Tibial artery (tissue), 4 donors: Measurements from ENCODE around the gene RNF113B.

ENCODE experiments used
- DNase-seq, 2 donors: peaks; one replicate each; pipeline ENCODE4 v3.0.0-alpha.2; 2019
- H3K27ac ChIP-seq, 2 donors: fragments of 200-600 bp; sonication (generic) in 1 of 2; 1 replicate in 1 of 2; 2 replicates in 1 of 2; pipeline ENCODE4 v1.5.1; 2018 to 2019; ENCODE audit warnings: mild to moderate bottlenecking in 1 of 2
- H3K27me3 ChIP-seq, 2 donors: fragments of 200-600 bp; sonication (generic) in 1 of 2; one replicate each; pipeline versions ENCODE4 v1.5.1 to v1.6.0; 2016 to 2019
- H3K36me3 ChIP-seq, 3 donors: fragments of 200-600 bp; sonication (generic) in 2 of 3; one replicate each; pipeline ENCODE4 v1.5.1; 2016 to 2019; ENCODE audit warnings: mild to moderate bottlenecking in 2 of 3
- H3K4me1 ChIP-seq, 4 donors: fragments of 200-600 bp; sonication (generic) in 2 of 4; 1 replicate in 3 of 4; 2 replicates in 1 of 4; pipeline ENCODE4 v1.5.1; 2016 to 2019
- H3K4me3 ChIP-seq, 2 donors: fragments of 200-600 bp; sonication (generic) in 1 of 2; 1 replicate in 1 of 2; 2 replicates in 1 of 2; pipeline ENCODE4 v1.5.1; 2018 to 2019; ENCODE audit warnings: mild to moderate bottlenecking in 2 of 2
- H3K9me3 ChIP-seq, 3 donors: fragments of 200-600 bp; sonication (generic) in 1 of 3; one replicate each; pipeline ENCODE4 v1.5.1; 2016 to 2019
- CTCF ChIP-seq, 2 experiments: fragments of 200-600 bp in 1 of 2; fragments of 450-650 bp in 1 of 2; IDR thresholded peaks; one replicate each; pipeline ENCODE4 v1.5.1; 2017 to 2019; ENCODE audit warnings: antibody characterized with exemption in 2 of 2, mild to moderate bottlenecking in 1 of 2, moderate library complexity in 1 of 2
- intact Hi-C: fragments of 100-400 bp; cut with DNase I; formaldehyde crosslinking; loops from one replicate; pipeline ENCODE4 v1.15.0; 2023; ENCODE audit warnings: low total_unique reads

RNF113B gene

GRCh38 chr13:98190889-98191444 lies 13.9 kb upstream of the RNF113B start:
- no peaks in the 10 kb centered on the region for H3K36me3 ChIP-seq
- TF ChIP-seq CTCF (IDR thresholded peaks at IDR 0.05): no peak
- H3K27ac ChIP-seq: peak overlapping the region; percentile 3 to 84
- no peak for DNase-seq
- H3K4me1 ChIP-seq: peaks cover 0 to 56% (median 18%) of the 10 kb centered on the region in 4 donors
- H3K9me3 ChIP-seq: no peaks in the 10 kb centered on the region
- H3K27me3 ChIP-seq: no peaks in the 10 kb centered on the region
- intact Hi-C loops: no loop called here
- peak overlapping the region in 1 of 2 donors; percentile 8 for H3K4me3 ChIP-seq

- no peaks in the 10 kb centered on the region for H3K36me3 ChIP-seq
- TF ChIP-seq CTCF (IDR thresholded peaks at IDR 0.05): peak in 1 of 2 experiments; percentile 12
- peaks cover 0 to 62% (median 18%) of the 10 kb centered on the region in 4 donors for H3K4me1 ChIP-seq
- intact Hi-C loops: no loop called here
- H3K4me3 ChIP-seq: no peak overlapping the region
- DNase-seq: no peak
- peak overlapping the region; percentile 3 to 84 for H3K27ac ChIP-seq
- H3K9me3 ChIP-seq: no peaks in the 10 kb centered on the region
- H3K27me3 ChIP-seq: no peaks in the 10 kb centered on the region
Measured at GRCh38 chr13:98189841-98190505, 12.9 kb upstream of the RNF113B start.

- no peak for DNase-seq
- intact Hi-C loops: no loop called here
- Histone ChIP-seq H3K4me3 (no peak overlapping the region), H3K27ac (peak overlapping the region; percentile 78 to 84), H3K27me3 (no peaks in the 10 kb centered on the region), H3K4me1 (peaks cover 0 to 75% (median 20%) of the 10 kb centered on the region in 4 donors), H3K36me3 (no peaks in the 10 kb centered on the region), H3K9me3 (no peaks in the 10 kb centered on the region)
- no peak for TF ChIP-seq CTCF (IDR thresholded peaks at IDR 0.05)
Measured at GRCh38 chr13:98188544-98189166, 11.6 kb upstream of the RNF113B start.

GRCh38 chr13:98187965-98188261 lies 10.8 kb upstream of the RNF113B start:
- H3K36me3 ChIP-seq: no peaks in the 10 kb centered on the region
- H3K9me3 ChIP-seq: no peaks in the 10 kb centered on the region
- H3K27me3 ChIP-seq: no peaks in the 10 kb centered on the region
- DNase-seq: peak in 1 of 2 donors; percentile 73
- H3K4me3 ChIP-seq: peak overlapping the region; percentile 18 to 27
- intact Hi-C loops: no loop called here
- no peak for TF ChIP-seq CTCF (IDR thresholded peaks at IDR 0.05)
- peaks cover 0 to 83% (median 26%) of the 10 kb centered on the region in 4 donors for H3K4me1 ChIP-seq
- H3K27ac ChIP-seq: peak overlapping the region; percentile 78 to 84

- intact Hi-C loops: no loop called here
- no peak for DNase-seq
- no peaks in the 10 kb centered on the region for H3K9me3 ChIP-seq
- H3K27me3 ChIP-seq: no peaks in the 10 kb centered on the region
- H3K4me3 ChIP-seq: peak overlapping the region; percentile 18 to 27
- peak overlapping the region; percentile 78 to 84 for H3K27ac ChIP-seq
- no peak for TF ChIP-seq CTCF (IDR thresholded peaks at IDR 0.05)
- H3K36me3 ChIP-seq: no peaks in the 10 kb centered on the region
- peaks cover 0 to 86% (median 29%) of the 10 kb centered on the region in 4 donors for H3K4me1 ChIP-seq
Measured at GRCh38 chr13:98187155-98187964, 10.3 kb upstream of the RNF113B start.
